Endothelial cell of umbilical vein (primary cell): ENCODE data around the gene AHCY. TPM values are rescaled to one million over a fixed set of nuclear protein-coding genes. Genes with fewer than 3 reads are reported as not detected.

Experiments used
- BruUV-seq: library from RNA; stranded (reverse); fragments of 400-500 nt; replicated peaks from 2 replicates; lab custom pipeline; 2021; lab: Mats Ljungman, UMichigan
- CTCF ChIA-PET: fragments of 300-600, 350-600 bp; sonication (Branson Sonifier 250); formaldehyde crosslinking; loops from one replicate; lab custom pipeline; 2021; ENCODE audit warnings: antibody characterized with exemption, inconsistent platforms; lab: Charles Lee
- POLR2A ChIA-PET: fragments of 300-600, 350-600 bp; sonication (Branson Sonifier 250); formaldehyde crosslinking; loops from one replicate; lab custom pipeline; 2021; ENCODE audit warnings: antibody characterized with exemption, inconsistent platforms; lab: Charles Lee
- DNase-seq: peaks from one replicate; pipeline ENCODE4 v3.0.0-alpha.2; 2011; ENCODE audit warnings: low read depth, low spot score
- FAIRE-seq: peaks from 2 replicates; lab custom pipeline; 2011; peaks lifted over from hg19 to GRCh38; lab: Jason Lieb, UNC
- H2AFZ ChIP-seq: 2 replicates; pipeline ENCODE4 v1.6.0; 2012; ENCODE audit warnings: low read depth, low read length, control low read depth, inconsistent platforms
- H3K27ac ChIP-seq: 2 replicates; pipeline ENCODE4 v1.5.1; 2011; ENCODE audit warnings: low read depth, mild to moderate bottlenecking, control low read depth, low read length, moderate library complexity; ENCODE audit not compliant: insufficient read depth
- H3K27me3 ChIP-seq, 2 experiments: 2 replicates each; pipeline versions ENCODE4 v1.6.0 to v1.6.1; 2011; ENCODE audit warnings: low read length in 2 of 2, mixed read lengths in 1 of 2; ENCODE audit not compliant: control insufficient read depth in 2 of 2, insufficient read depth in 2 of 2
- H3K36me3 ChIP-seq, 2 experiments: 2 replicates in 1 of 2; 3 replicates in 1 of 2; pipeline ENCODE4 v1.5.1; 2011; ENCODE audit warnings: low read length in 2 of 2, mild to moderate bottlenecking in 1 of 2, moderate library complexity in 1 of 2; ENCODE audit not compliant: control insufficient read depth in 2 of 2, insufficient read depth in 2 of 2; ENCODE audit errors: extremely low read depth in 1 of 2
- H3K4me1 ChIP-seq: 3 replicates; pipeline ENCODE4 v1.5.1; 2011; ENCODE audit warnings: mild to moderate bottlenecking, low read length; ENCODE audit not compliant: control insufficient read depth, insufficient read depth; ENCODE audit errors: extremely low read depth
- H3K4me2 ChIP-seq: 2 replicates; pipeline ENCODE4 v1.6.1; 2011; ENCODE audit warnings: low read length, control low read depth, mixed read lengths; ENCODE audit not compliant: insufficient read depth
- H3K4me3 ChIP-seq, 3 experiments: fragments of 200-600 bp in 1 of 3; sonication (generic), shearing (Covaris generic) in 1 of 3; replicated peaks in 1 of 3; 2 replicates each; pipeline ENCODE4 v1.5.1; 2011 to 2016; ENCODE audit warnings: control low read depth in 3 of 3, low read length in 3 of 3, mild to moderate bottlenecking in 2 of 3, inconsistent platforms in 1 of 3, low read depth in 1 of 3, moderate library complexity in 1 of 3; ENCODE audit not compliant: insufficient read depth in 1 of 3
- H3K79me2 ChIP-seq: 2 replicates; pipeline ENCODE4 v1.6.0; 2012; ENCODE audit warnings: low read length, inconsistent platforms; ENCODE audit not compliant: control insufficient read depth, insufficient read depth
- H3K9ac ChIP-seq: replicated peaks from 2 replicates; pipeline ENCODE3; 2011; ENCODE audit warnings: low read length, control low read depth; ENCODE audit not compliant: insufficient read depth; ENCODE audit errors: extremely low read depth
- H3K9me1 ChIP-seq: replicated peaks from 3 replicates; pipeline ENCODE4 v1.6.0; 2011; ENCODE audit warnings: mild to moderate bottlenecking, low read length; ENCODE audit not compliant: control insufficient read depth, insufficient read depth; ENCODE audit errors: extremely low read depth
- H3K9me3 ChIP-seq: replicated peaks from 2 replicates; pipeline ENCODE4 v1.5.1; 2012; ENCODE audit warnings: low read length, inconsistent platforms; ENCODE audit not compliant: control insufficient read depth, insufficient read depth
- H4K20me1 ChIP-seq: replicated peaks from 2 replicates; pipeline ENCODE3; 2011; ENCODE audit warnings: mild to moderate bottlenecking, low read length; ENCODE audit not compliant: control insufficient read depth, insufficient read depth; ENCODE audit errors: extremely low read depth
- CTCF ChIP-seq, 2 donors: IDR thresholded peaks; 1 replicate in 1 of 2; 2 replicates in 1 of 2; pipeline ENCODE4 v1.5.1; 2011; ENCODE audit warnings: low read length in 2 of 2, mild to moderate bottlenecking in 2 of 2, moderate library complexity in 2 of 2, control low read depth in 1 of 2, inconsistent platforms in 1 of 2, low read depth in 1 of 2; ENCODE audit not compliant: insufficient read depth in 1 of 2; ENCODE audit errors: extremely low read depth in 1 of 2
- EZH2 ChIP-seq: IDR thresholded peaks from 2 replicates; pipeline ENCODE4 v1.6.1; 2012; ENCODE audit warnings: borderline replicate concordance, low read depth, mild to moderate bottlenecking, moderate library complexity, low read length, inconsistent platforms; ENCODE audit not compliant: severe bottlenecking
- FOS ChIP-seq: IDR thresholded peaks from 2 replicates; pipeline ENCODE4 v1.6.1; 2011; ENCODE audit warnings: mild to moderate bottlenecking, low read length, moderate library complexity, borderline replicate concordance; ENCODE audit not compliant: insufficient read depth
- GATA2 ChIP-seq: IDR thresholded peaks from 2 replicates; pipeline ENCODE4 v1.7.0; 2011; ENCODE audit warnings: low read depth, mild to moderate bottlenecking, moderate library complexity, mixed read lengths, low read length; ENCODE audit not compliant: insufficient read length, insufficient read depth
- JUN ChIP-seq: IDR thresholded peaks from 2 replicates; pipeline ENCODE4 v1.6.1; 2011; ENCODE audit warnings: borderline replicate concordance, low read depth; ENCODE audit not compliant: insufficient read length, insufficient read depth
- MAX ChIP-seq: IDR thresholded peaks from 2 replicates; pipeline ENCODE4 v1.6.1; 2011; ENCODE audit not compliant: insufficient read depth, insufficient read length
- MYC ChIP-seq: IDR thresholded peaks from one replicate; pipeline ENCODE4 v1.6.1; 2011; ENCODE audit warnings: mild to moderate bottlenecking, low read depth, low read length
- POLR2A ChIP-seq: IDR thresholded peaks from 2 replicates; pipeline ENCODE4 v1.6.1; 2012; ENCODE audit warnings: low read depth, mild to moderate bottlenecking, control low read depth, low read length
- POLR2AphosphoS5 ChIP-seq: IDR thresholded peaks from 2 replicates; pipeline ENCODE4 v1.6.1; 2012; ENCODE audit warnings: low read depth, mild to moderate bottlenecking, control low read depth, low read length, moderate library complexity; ENCODE audit not compliant: insufficient read depth
- dilution Hi-C: fragments of 300-500 bp; cut with MboI; formaldehyde crosslinking; loops from one replicate; pipeline ENCODE4 v1.15.0; 2019; ENCODE audit warnings: low sequenced_read_pairs; ENCODE audit not compliant: extremely low pct_ligation_motif_present
- intact Hi-C: fragments of 100-400 bp; cut with micrococcal nuclease; formaldehyde crosslinking; loops from one replicate; pipeline ENCODE4 v1.10.0; 2022
- polyA plus RNA-seq, 4 experiments: library from polyadenylated mRNA; depleted of rRNA in 3 of 4; stranded (reverse) in 3 of 4; unstranded in 1 of 4; fragments of >200 nt; gene quantifications; 2 replicates each; pipeline versions ENCODE4 v1.2.1 to v1.2.3, GENCODE V29; 2011 to 2012; ENCODE audit warnings: missing spikeins in 1 of 4
- total RNA-seq: library from RNA; stranded (reverse); gene quantifications from 2 replicates; pipeline ENCODE4 v1.2.3, GENCODE V29; 2021

The AHCY gene
- total and polyA plus RNA-seq, 2 donors (not counting 3 experiments of a cell fraction or from before 2014, with no cell fraction given): 94.7 to 168 TPM

DNA sequence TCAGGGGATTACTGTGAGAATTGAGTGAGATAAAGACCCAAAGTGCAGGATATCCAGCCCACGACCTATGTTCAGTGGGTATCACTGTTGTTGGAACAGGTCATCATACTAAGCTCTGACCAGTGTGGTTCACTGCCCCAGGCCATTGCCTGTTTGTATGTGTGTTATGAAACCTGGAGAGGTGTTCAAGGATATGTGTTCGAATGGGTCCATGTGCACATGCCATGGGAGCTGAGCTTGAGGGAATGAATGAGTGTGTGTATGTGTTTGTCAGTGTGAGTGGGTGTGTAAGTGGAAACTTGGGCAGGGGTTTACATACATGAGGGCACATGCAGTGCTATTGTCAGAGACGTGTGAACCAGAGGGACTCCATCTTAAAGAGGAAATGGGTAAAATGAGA, 17.7 kb upstream of the AHCY start:
- H3K9me1 ChIP-seq: no peaks in the 10 kb centered on the region
- DNase-seq: no peak
- no peak overlapping the region for H3K4me2 ChIP-seq
- intact Hi-C loops: no loop called here
- H3K4me1 ChIP-seq: peaks cover 14% of the 10 kb centered on the region
- dilution Hi-C loops: no loop called here
- H3K9me3 ChIP-seq: no peaks in the 10 kb centered on the region
- H3K9ac ChIP-seq: no peak overlapping the region
- no peaks in the 10 kb centered on the region for H4K20me1 ChIP-seq
- H3K36me3 ChIP-seq: no peaks in the 10 kb centered on the region
- no TSS peak for BruUV-seq
- no peaks in the 10 kb centered on the region for H3K27me3 ChIP-seq
- no peak overlapping the region for H3K4me3 ChIP-seq
- no peak overlapping the region for H2AFZ ChIP-seq
- FAIRE-seq: no peak
- ChIA-PET POLR2A (no interaction called here), CTCF (interaction anchor here (0.7 kb wide), 1 partner anchor 14 kb away, joined by 3 read pairs; no protein-coding TSS in a partner anchor)
- H3K27ac ChIP-seq: no peak overlapping the region
- TF ChIP-seq MYC (no peak), POLR2A (no peak), EZH2 (no peak), FOS (no peak), MAX (no peak), POLR2AphosphoS5 (no peak)
- no peaks in the 10 kb centered on the region for H3K79me2 ChIP-seq

GRCh38 chr20:34318609-34319443, 15.7 kb upstream of the AHCY start:
- H3K4me2 ChIP-seq: no peak overlapping the region
- no peak overlapping the region for H2AFZ ChIP-seq
- H3K27me3 ChIP-seq: no peaks in the 10 kb centered on the region
- POLR2A ChIA-PET: no interaction called here
- intact Hi-C loops: no loop called here
- H3K4me1 ChIP-seq: peaks cover 5% of the 10 kb centered on the region
- CTCF ChIA-PET: no interaction called here
- dilution Hi-C loops: no loop called here
- H4K20me1 ChIP-seq: no peaks in the 10 kb centered on the region
- no peak for DNase-seq
- H3K9me1 ChIP-seq: no peaks in the 10 kb centered on the region
- BruUV-seq: no TSS peak
- no peak for TF ChIP-seq MYC
- TF ChIP-seq FOS: no peak
- TF ChIP-seq MAX: no peak
- TF ChIP-seq EZH2: no peak
- no peak for TF ChIP-seq POLR2AphosphoS5
- no peak for TF ChIP-seq CTCF (IDR thresholded peaks at IDR 0.05; ENCODE audit: extremely low read depth in 1 of 2, insufficient read depth in 1 of 2, low read depth in 1 of 2, low read length in 2 of 2)
- TF ChIP-seq GATA2: no peak
- no peak for TF ChIP-seq JUN
- TF ChIP-seq POLR2A: no peak
- no peak for FAIRE-seq
- H3K4me3 ChIP-seq: no peak overlapping the region
- H3K27ac ChIP-seq: no peak overlapping the region
- no peaks in the 10 kb centered on the region for H3K79me2 ChIP-seq
- H3K9ac ChIP-seq: no peak overlapping the region
- H3K9me3 ChIP-seq: no peaks in the 10 kb centered on the region
- H3K36me3 ChIP-seq: no peaks in the 10 kb centered on the region
